IMR-90 (cell line): ENCODE results near the gene MINK1. TPM values are rescaled to one million over a fixed set of nuclear protein-coding genes. Genes with fewer than 3 reads are reported as not detected.
A peak's percentile ranks its signal among the peaks of the same experiment; 100 is the strongest.

ENCODE experiments used
- ATAC-seq: fragments of 200-7000 bp; cut with Tn5 transposase; 2 replicates; pipeline ENCODE4 v1.9.1; 2020; ENCODE audit warnings: low read depth, mild to moderate bottlenecking, moderate library complexity
- BruUV-seq: library from RNA; stranded (reverse); fragments of 400-500 nt; replicated peaks from 2 replicates; lab custom pipeline; 2021; lab: Mats Ljungman, UMichigan
- CTCF ChIA-PET: fragments of 300-600 bp; formaldehyde crosslinking; extraction: SDS; loops from one replicate; lab custom pipeline; 2021; ENCODE audit warnings: antibody characterized with exemption; lab: Yijun Ruan, JAX
- POLR2A ChIA-PET: fragments of 300-600 bp; sonication (Branson Sonifier 250); formaldehyde crosslinking; loops from one replicate; lab custom pipeline; 2022; ENCODE audit warnings: antibody characterized with exemption; ENCODE audit not compliant: unreplicated experiment; lab: Charles Lee
- DNase-seq: peaks from one replicate; pipeline ENCODE4 v3.0.0; 2013
- H2AFZ ChIP-seq: replicated peaks from 2 replicates; pipeline ENCODE3; 2013; ENCODE audit warnings: low read length, mild to moderate bottlenecking; ENCODE audit not compliant: poor library complexity
- H2AK5ac ChIP-seq: 2 replicates; pipeline ENCODE4 v1.6.1; 2013; ENCODE audit warnings: low read depth, low read length, inconsistent platforms
- H2AK9ac ChIP-seq: replicated peaks from 2 replicates; pipeline ENCODE3; 2013; ENCODE audit warnings: mild to moderate bottlenecking, low read depth, low read length, moderate library complexity; ENCODE audit not compliant: poor library complexity
- H2BK120ac ChIP-seq: 2 replicates; pipeline ENCODE4 v1.6.1; 2013; ENCODE audit warnings: low read depth, low read length, inconsistent platforms
- H2BK15ac ChIP-seq: 3 replicates; pipeline ENCODE4 v1.6.1; 2013; ENCODE audit warnings: low read depth, low read length, inconsistent platforms
- H2BK20ac ChIP-seq: 2 replicates; pipeline ENCODE4 v1.6.1; 2013; ENCODE audit warnings: low read depth, mild to moderate bottlenecking, inconsistent platforms, low read length, moderate library complexity
- H2BK5ac ChIP-seq: 2 replicates; pipeline ENCODE4 v1.6.1; 2013; ENCODE audit warnings: mild to moderate bottlenecking, low read depth, low read length, inconsistent platforms; ENCODE audit not compliant: poor library complexity, severe bottlenecking
- H3K14ac ChIP-seq: replicated peaks from 2 replicates; pipeline ENCODE4 v1.6.1; 2013; ENCODE audit warnings: low read depth, low read length, inconsistent platforms
- H3K18ac ChIP-seq: 2 replicates; pipeline ENCODE4 v1.6.1; 2013; ENCODE audit warnings: low read depth, low read length, control low read depth
- H3K23ac ChIP-seq: 2 replicates; pipeline ENCODE4 v1.6.1; 2013; ENCODE audit warnings: low read depth, low read length, inconsistent platforms
- H3K27ac ChIP-seq: 2 replicates; pipeline ENCODE4 v1.5.1; 2013; ENCODE audit warnings: mild to moderate bottlenecking, control low read depth, low read length; ENCODE audit not compliant: insufficient read depth
- H3K27me3 ChIP-seq: 2 replicates; pipeline ENCODE4 v1.6.1; 2013; ENCODE audit warnings: low read length; ENCODE audit not compliant: control insufficient read depth, insufficient read depth
- H3K36me3 ChIP-seq: 2 replicates; pipeline ENCODE4 v1.6.1; 2013; ENCODE audit warnings: low read length, mixed read lengths; ENCODE audit not compliant: control insufficient read depth, insufficient read depth
- H3K4ac ChIP-seq: 2 replicates; pipeline ENCODE4 v1.6.1; 2013; ENCODE audit warnings: low read depth, low read length, inconsistent platforms
- H3K4me1 ChIP-seq: 2 replicates; pipeline ENCODE4 v1.6.1; 2013; ENCODE audit warnings: low read length, mixed read lengths; ENCODE audit not compliant: control insufficient read depth, insufficient read depth
- H3K4me2 ChIP-seq: 2 replicates; pipeline ENCODE4 v1.6.1; 2013; ENCODE audit warnings: low read depth, mild to moderate bottlenecking, control low read depth, low read length, moderate library complexity
- H3K4me3 ChIP-seq: 2 replicates; pipeline ENCODE4 v1.5.1; 2013; ENCODE audit warnings: low read depth, mild to moderate bottlenecking, control low read depth, low read length, moderate library complexity; ENCODE audit not compliant: insufficient read depth
- H3K56ac ChIP-seq: 2 replicates; pipeline ENCODE4 v1.6.1; 2013; ENCODE audit warnings: low read length, inconsistent platforms; ENCODE audit not compliant: insufficient read depth; ENCODE audit errors: extremely low read depth
- H3K79me1 ChIP-seq, 2 experiments: 2 replicates each; pipeline ENCODE4 v1.6.1; 2013; ENCODE audit warnings: low read length in 2 of 2, inconsistent platforms in 1 of 2, low read depth in 1 of 2
- H3K9ac ChIP-seq: 2 replicates; pipeline ENCODE4 v1.6.1; 2013; ENCODE audit warnings: low read depth, low read length, control low read depth
- H3K9me1 ChIP-seq: 2 replicates; pipeline ENCODE4 v1.6.1; 2013; ENCODE audit warnings: low read length, inconsistent platforms; ENCODE audit not compliant: insufficient read depth
- H3K9me3 ChIP-seq: 2 replicates; pipeline ENCODE4 v1.6.1; 2013; ENCODE audit warnings: low read length; ENCODE audit not compliant: control insufficient read depth, insufficient read depth
- H4K20me1 ChIP-seq: 2 replicates; pipeline ENCODE4 v1.6.1; 2013; ENCODE audit warnings: low read length, inconsistent platforms; ENCODE audit not compliant: insufficient read depth
- H4K5ac ChIP-seq: 2 replicates; pipeline ENCODE4 v1.6.1; 2013; ENCODE audit warnings: mild to moderate bottlenecking, low read depth, low read length, control low read depth
- H4K8ac ChIP-seq, 2 experiments: 2 replicates each; pipeline ENCODE4 v1.6.1; 2013; ENCODE audit warnings: low read depth in 2 of 2, low read length in 2 of 2, control low read depth in 1 of 2, inconsistent platforms in 1 of 2
- H4K91ac ChIP-seq: 2 replicates; pipeline ENCODE4 v1.6.1; 2013; ENCODE audit warnings: low read depth, low read length, inconsistent platforms; ENCODE audit not compliant: insufficient read depth
- BHLHE40 ChIP-seq: fragments of 150-350 bp; IDR thresholded peaks from 2 replicates; pipeline ENCODE4 v1.6.1; 2016; ENCODE audit warnings: mild to moderate bottlenecking, low read depth, low read length
- CEBPB ChIP-seq: IDR thresholded peaks from 2 replicates; pipeline ENCODE4 v1.6.1; 2012; ENCODE audit warnings: low read depth, low read length, improper control_type of control experiment
- CHD1 ChIP-seq: IDR thresholded peaks from 2 replicates; pipeline ENCODE4 v1.6.1; 2012; ENCODE audit warnings: low read depth, low read length, improper control_type of control experiment
- FOS ChIP-seq: fragments of 150-350 bp; IDR thresholded peaks from 2 replicates; pipeline ENCODE4 v1.6.1; 2016; ENCODE audit warnings: low read depth, low read length
- MAFK ChIP-seq: IDR thresholded peaks from 2 replicates; pipeline ENCODE4 v1.6.1; 2012; ENCODE audit warnings: low read depth, low read length, improper control_type of control experiment
- MAZ ChIP-seq: IDR thresholded peaks from 2 replicates; pipeline ENCODE4 v1.6.1; 2012; ENCODE audit warnings: low read depth, mild to moderate bottlenecking, low read length, improper control_type of control experiment, moderate library complexity, borderline replicate concordance
- NFE2L2 ChIP-seq: fragments of 150-350 bp; IDR thresholded peaks from 2 replicates; pipeline ENCODE4 v1.6.1; 2016; ENCODE audit warnings: low read depth, mild to moderate bottlenecking, low read length
- POLR2A ChIP-seq: IDR thresholded peaks from 2 replicates; pipeline ENCODE4 v1.6.1; 2012; ENCODE audit warnings: mild to moderate bottlenecking, low read depth, low read length
- RAD21 ChIP-seq: IDR thresholded peaks from 2 replicates; pipeline ENCODE4 v1.6.1; 2012; ENCODE audit warnings: low read length, improper control_type of control experiment
- RCOR1 ChIP-seq: IDR thresholded peaks from 2 replicates; pipeline ENCODE4 v1.6.1; 2012; ENCODE audit warnings: mild to moderate bottlenecking, low read length, improper control_type of control experiment; ENCODE audit not compliant: insufficient replicate concordance
- RFX5 ChIP-seq: IDR thresholded peaks from 2 replicates; pipeline ENCODE4 v1.8.0; 2012; ENCODE audit warnings: low read depth, mild to moderate bottlenecking, low read length, moderate library complexity
- SMC3 ChIP-seq: fragments of 150-350 bp; IDR thresholded peaks from 2 replicates; pipeline ENCODE4 v1.6.1; 2016; ENCODE audit warnings: low read depth, mild to moderate bottlenecking, antibody characterized with exemption, low read length, moderate library complexity
- WGBS, 2 experiments: methylation state at CpG; one replicate each; pipeline versions ENCODE4 v1.1.5 to v1.1.7; 2013; ENCODE audit warnings: missing lambda C conversion rate in 2 of 2; ENCODE audit not compliant: insufficient read length in 1 of 2; ENCODE audit errors: extremely low coverage in 2 of 2; 5-methylcytosine and 5-hydroxymethylcytosine counted together
- dilution Hi-C: fragments of 300-500 bp; cut with HindIII; formaldehyde crosslinking; loops from one replicate; pipeline ENCODE4 v1.14.3; 2018; ENCODE audit warnings: low sequenced_read_pairs; ENCODE audit not compliant: unreplicated experiment
- in situ Hi-C: fragments of 300-500 bp; cut with MboI; formaldehyde crosslinking; loops from 3 replicates; pipeline ENCODE4 v1.14.3; 2019; ENCODE audit warnings: low sequenced_read_pairs, inconsistent platforms, mixed read lengths
- intact Hi-C: fragments of 100-400 bp; cut with micrococcal nuclease; formaldehyde crosslinking; loops from 2 replicates; pipeline ENCODE4 v1.10.0; 2022
- polyA plus RNA-seq, 3 experiments: library from polyadenylated mRNA; depleted of rRNA; stranded (reverse); fragments of >200 nt; gene quantifications; 2 replicates each; pipeline ENCODE4 v1.2.3, GENCODE V29; 2012; ENCODE audit warnings: low replicate concordance in 1 of 3
- total RNA-seq: library from RNA; depleted of rRNA; stranded (reverse); fragments of >200 nt; gene quantifications from 2 replicates; pipeline ENCODE4 v1.2.3, GENCODE V29; 2012
- TF ChIP-seq, protein P1 (sequence below): fragments of 150-350 bp; IDR thresholded peaks from 2 replicates; pipeline ENCODE4 v1.6.1; 2017; ENCODE audit warnings: mild to moderate bottlenecking, antibody characterized with exemption, low read length, low read depth
- TF ChIP-seq, protein P2 (sequence below): conservative IDR thresholded peaks from 2 replicates; pipeline ENCODE4 v1.5.1; 2012; ENCODE audit warnings: mild to moderate bottlenecking, low read depth, low read length, improper control_type of control experiment
- TF ChIP-seq, protein P3 (sequence below): fragments of 150-350 bp; IDR thresholded peaks from 2 replicates; pipeline ENCODE4 v1.6.1; 2016; ENCODE audit warnings: low read depth, mild to moderate bottlenecking, low read length, moderate library complexity, borderline replicate concordance

The MINK1 gene
- total and polyA plus RNA-seq, 2 of the 4 experiments (the other 2 are of a cell fraction), result 12.2 to 40.9 TPM

DNA sequence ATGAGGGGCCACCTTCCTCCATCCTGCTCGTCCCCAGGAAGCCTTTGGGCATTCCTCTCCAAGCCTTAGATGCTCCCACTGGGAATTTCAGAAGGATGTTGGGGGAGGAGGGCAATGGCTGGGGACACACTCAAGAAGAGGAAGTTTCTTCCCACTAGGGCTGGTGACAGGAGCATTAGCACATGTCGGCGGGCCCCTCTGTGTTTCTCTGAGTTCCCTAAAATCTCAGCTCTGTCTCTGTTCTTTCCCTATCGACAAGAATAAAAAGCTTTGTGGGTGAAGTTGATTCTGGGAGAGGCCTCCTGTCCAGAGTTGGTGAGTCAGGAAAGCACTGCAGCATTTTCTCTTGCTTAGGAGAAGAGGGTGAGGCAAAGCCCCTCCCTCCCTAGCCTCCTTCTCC is 46.5 kb downstream of the MINK1 start:
- Histone ChIP-seq H3K18ac (no peak overlapping the region), H3K4me1 (no peaks in the 10 kb centered on the region), H3K23ac (no peak overlapping the region), H2AFZ (no peak overlapping the region), H3K4me3 (no peak overlapping the region), H2BK5ac (no peak overlapping the region), H3K4ac (no peak overlapping the region), H4K20me1 (peaks cover 12% of the 10 kb centered on the region), H2BK120ac (no peak overlapping the region), H3K9ac (no peak overlapping the region), H3K4me2 (no peak overlapping the region), H3K27me3 (no peaks in the 10 kb centered on the region), H3K9me1 (no peaks in the 10 kb centered on the region), H2AK5ac (no peak overlapping the region), H3K9me3 (no peaks in the 10 kb centered on the region), H3K14ac (no peak overlapping the region), H4K8ac (no peak overlapping the region), H3K79me1 (peaks cover 0 to 16% of the 10 kb centered on the region in 2 experiments; a peak in 2 of 4 replicates), H4K91ac (no peak overlapping the region), H3K36me3 (peaks cover 19% of the 10 kb centered on the region), H2BK20ac (no peak overlapping the region), H3K27ac (no peak overlapping the region), H2BK15ac (no peak overlapping the region), H4K5ac (no peak overlapping the region), H3K56ac (no peak overlapping the region), H2AK9ac (peak overlapping the region; percentile 33)
- dilution Hi-C loops, result no loop called here
- POLR2A ChIA-PET, result no interaction called here
- CTCF ChIA-PET, result no interaction called here
- ATAC-seq (no peak), DNase-seq (no peak)
- in situ Hi-C loops, result no loop called here
- TF ChIP-seq POLR2A, result no peak
- no peak for TF ChIP-seq CEBPB
- TF ChIP-seq MAZ, result no peak
- no peak for TF ChIP-seq RFX5
- TF ChIP-seq, protein P1, sequence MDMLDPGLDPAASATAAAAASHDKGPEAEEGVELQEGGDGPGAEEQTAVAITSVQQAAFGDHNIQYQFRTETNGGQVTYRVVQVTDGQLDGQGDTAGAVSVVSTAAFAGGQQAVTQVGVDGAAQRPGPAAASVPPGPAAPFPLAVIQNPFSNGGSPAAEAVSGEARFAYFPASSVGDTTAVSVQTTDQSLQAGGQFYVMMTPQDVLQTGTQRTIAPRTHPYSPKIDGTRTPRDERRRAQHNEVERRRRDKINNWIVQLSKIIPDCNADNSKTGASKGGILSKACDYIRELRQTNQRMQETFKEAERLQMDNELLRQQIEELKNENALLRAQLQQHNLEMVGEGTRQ, result no peak
- no peak for TF ChIP-seq FOS
- TF ChIP-seq RCOR1, result no peak
- no peak for TF ChIP-seq CHD1
- TF ChIP-seq RAD21, result no peak
- no peak for TF ChIP-seq BHLHE40
- no peak for TF ChIP-seq NFE2L2
- no peak for TF ChIP-seq MAFK
- TF ChIP-seq, protein P2, sequence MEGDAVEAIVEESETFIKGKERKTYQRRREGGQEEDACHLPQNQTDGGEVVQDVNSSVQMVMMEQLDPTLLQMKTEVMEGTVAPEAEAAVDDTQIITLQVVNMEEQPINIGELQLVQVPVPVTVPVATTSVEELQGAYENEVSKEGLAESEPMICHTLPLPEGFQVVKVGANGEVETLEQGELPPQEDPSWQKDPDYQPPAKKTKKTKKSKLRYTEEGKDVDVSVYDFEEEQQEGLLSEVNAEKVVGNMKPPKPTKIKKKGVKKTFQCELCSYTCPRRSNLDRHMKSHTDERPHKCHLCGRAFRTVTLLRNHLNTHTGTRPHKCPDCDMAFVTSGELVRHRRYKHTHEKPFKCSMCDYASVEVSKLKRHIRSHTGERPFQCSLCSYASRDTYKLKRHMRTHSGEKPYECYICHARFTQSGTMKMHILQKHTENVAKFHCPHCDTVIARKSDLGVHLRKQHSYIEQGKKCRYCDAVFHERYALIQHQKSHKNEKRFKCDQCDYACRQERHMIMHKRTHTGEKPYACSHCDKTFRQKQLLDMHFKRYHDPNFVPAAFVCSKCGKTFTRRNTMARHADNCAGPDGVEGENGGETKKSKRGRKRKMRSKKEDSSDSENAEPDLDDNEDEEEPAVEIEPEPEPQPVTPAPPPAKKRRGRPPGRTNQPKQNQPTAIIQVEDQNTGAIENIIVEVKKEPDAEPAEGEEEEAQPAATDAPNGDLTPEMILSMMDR, result no peak
- TF ChIP-seq, protein P3, sequence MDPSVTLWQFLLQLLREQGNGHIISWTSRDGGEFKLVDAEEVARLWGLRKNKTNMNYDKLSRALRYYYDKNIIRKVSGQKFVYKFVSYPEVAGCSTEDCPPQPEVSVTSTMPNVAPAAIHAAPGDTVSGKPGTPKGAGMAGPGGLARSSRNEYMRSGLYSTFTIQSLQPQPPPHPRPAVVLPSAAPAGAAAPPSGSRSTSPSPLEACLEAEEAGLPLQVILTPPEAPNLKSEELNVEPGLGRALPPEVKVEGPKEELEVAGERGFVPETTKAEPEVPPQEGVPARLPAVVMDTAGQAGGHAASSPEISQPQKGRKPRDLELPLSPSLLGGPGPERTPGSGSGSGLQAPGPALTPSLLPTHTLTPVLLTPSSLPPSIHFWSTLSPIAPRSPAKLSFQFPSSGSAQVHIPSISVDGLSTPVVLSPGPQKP, result no peak
- TF ChIP-seq SMC3, result no peak
- no CpG with 5 or more reads among the region's 4 CpGs for whole genome bisulfite sequencing, 2 experiments
- intact Hi-C loops, result no loop called here
- no TSS peak for BruUV-seq
